Effector memory CD8-positive, alpha-beta T cell (primary cell): ENCODE results near the gene ARFGAP1.

Experiments used
- ATAC-seq: fragments of 150-1000 bp; cut with Tn5 transposase; replicated peaks from 2 replicates; pipeline ENCODE4 v1.10.0; 2021; ENCODE audit warnings: mild to moderate bottlenecking, moderate library complexity
- DNase-seq, 3 experiments: peaks; one replicate each; pipeline ENCODE4 v3.0.0; 2021
- H3K27ac Mint-ChIP-seq, 2 donors: one replicate each; pipeline ENCODE4 v1.8.0; 2022; ENCODE audit warnings: mild to moderate bottlenecking in 2 of 2, mixed read lengths in 2 of 2, moderate library complexity in 2 of 2
- H3K27me3 Mint-ChIP-seq, 2 donors: one replicate each; pipeline ENCODE4 v1.8.0; 2022; ENCODE audit warnings: mixed read lengths in 2 of 2
- H3K36me3 Mint-ChIP-seq: one replicate; pipeline ENCODE4 v1.8.0; 2022; ENCODE audit warnings: mild to moderate bottlenecking, moderate library complexity, mixed read lengths; ENCODE audit not compliant: insufficient read depth
- H3K4me1 Mint-ChIP-seq, 2 donors: one replicate each; pipeline ENCODE4 v1.8.0; 2022; ENCODE audit warnings: low read depth in 2 of 2, mixed read lengths in 2 of 2
- H3K4me3 Mint-ChIP-seq, 2 donors: one replicate each; pipeline ENCODE4 v1.8.0; 2022; ENCODE audit warnings: mild to moderate bottlenecking in 2 of 2, mixed read lengths in 2 of 2, moderate library complexity in 2 of 2
- H3K9me3 Mint-ChIP-seq, 2 donors: one replicate each; pipeline ENCODE4 v1.8.0; 2022; ENCODE audit warnings: mixed read lengths in 2 of 2

ARFGAP1 gene

GRCh38 chr20:63234693-63235398 is 37.8 kb upstream of the ARFGAP1 start:
- Mint-ChIP-seq H3K36me3 (no peaks in the 10 kb centered on the region), H3K27ac (no peak overlapping the region), H3K4me3 (peak overlapping the region in 1 of 2 donors; percentile 38), H3K9me3 (no peaks in the 10 kb centered on the region), H3K4me1 (peaks cover 4% of the 10 kb centered on the region in 2 donors), H3K27me3 (peaks cover 23 to 41% of the 10 kb centered on the region in 2 donors)
- DNase-seq (no peak), ATAC-seq (no peak)

GRCh38 chr20:63235399-63235983 is 37.1 kb upstream of the ARFGAP1 start, which contains the start of gene BIRC7:
Gene BIRC7, plus strand, starts transcription at chr20:63235905. Its CDS starts 192 bp downstream, at chr20:63236097.
- Mint-ChIP-seq H3K27me3 (peaks cover 18 to 34% of the 10 kb centered on the region in 2 donors), H3K36me3 (no peaks in the 10 kb centered on the region), H3K4me1 (peaks cover 4% of the 10 kb centered on the region in 2 donors), H3K4me3 (peak within 1 kb of the TSS in 1 of 2 donors; percentile 38), H3K27ac (peak within 1 kb of the TSS; percentile 49 to 71), H3K9me3 (no peaks in the 10 kb centered on the region)
- peak; percentile 22 for ATAC-seq
- no peak for DNase-seq

- H3K4me1 Mint-ChIP-seq, result peaks cover 2 to 4% of the 10 kb centered on the region in 2 donors
- DNase-seq (no peak), ATAC-seq (no peak)
- H3K4me3 Mint-ChIP-seq, result no peak overlapping the region
- no peaks in the 10 kb centered on the region for H3K9me3 Mint-ChIP-seq
- H3K27me3 Mint-ChIP-seq, result peaks cover 10 to 26% of the 10 kb centered on the region in 2 donors
- H3K27ac Mint-ChIP-seq, result peak overlapping the region; percentile 49 to 71
- no peaks in the 10 kb centered on the region for H3K36me3 Mint-ChIP-seq
These were observed 36.3 kb upstream of the ARFGAP1 start for GRCh38 chr20:63236116-63236837.

GRCh38 chr20:63238031-63238430 is 34.6 kb upstream of the ARFGAP1 start:
- Mint-ChIP-seq H3K4me3 (no peak overlapping the region), H3K9me3 (no peaks in the 10 kb centered on the region), H3K27ac (no peak overlapping the region), H3K4me1 (peaks cover 2 to 4% of the 10 kb centered on the region in 2 donors), H3K27me3 (peaks cover 0 to 22% of the 10 kb centered on the region in 2 donors), H3K36me3 (no peaks in the 10 kb centered on the region)
- ATAC-seq (no peak), DNase-seq (no peak)

GRCh38 chr20:63238514-63239125 is 34.0 kb upstream of the ARFGAP1 start:
- Mint-ChIP-seq H3K4me1 (peaks cover 2 to 4% of the 10 kb centered on the region in 2 donors), H3K27me3 (peaks cover 0 to 19% of the 10 kb centered on the region in 2 donors), H3K9me3 (no peaks in the 10 kb centered on the region), H3K36me3 (no peaks in the 10 kb centered on the region), H3K27ac (no peak overlapping the region), H3K4me3 (no peak overlapping the region)
- DNase-seq, result no peak
- peak; percentile 22 for ATAC-seq

GRCh38 chr20:63239431-63239830 is 33.2 kb upstream of the ARFGAP1 start:
- no peak overlapping the region for H3K4me3 Mint-ChIP-seq
- H3K27ac Mint-ChIP-seq, result no peak overlapping the region
- H3K36me3 Mint-ChIP-seq, result no peaks in the 10 kb centered on the region
- peaks cover 0 to 24% of the 10 kb centered on the region in 2 donors for H3K27me3 Mint-ChIP-seq
- peaks cover 2 to 4% of the 10 kb centered on the region in 2 donors for H3K4me1 Mint-ChIP-seq
- DNase-seq (no peak), ATAC-seq (no peak)
- no peaks in the 10 kb centered on the region for H3K9me3 Mint-ChIP-seq

- peaks cover 0 to 26% of the 10 kb centered on the region in 2 donors for H3K27me3 Mint-ChIP-seq
- DNase-seq (no peak), ATAC-seq (no peak)
- no peaks in the 10 kb centered on the region for H3K9me3 Mint-ChIP-seq
- peaks cover 2 to 4% of the 10 kb centered on the region in 2 donors for H3K4me1 Mint-ChIP-seq
- H3K36me3 Mint-ChIP-seq, result no peaks in the 10 kb centered on the region
- no peak overlapping the region for H3K4me3 Mint-ChIP-seq
- H3K27ac Mint-ChIP-seq, result no peak overlapping the region
These were observed 32.6 kb upstream of the ARFGAP1 start for GRCh38 chr20:63240004-63240403.

- Mint-ChIP-seq H3K27me3 (peaks cover 11 to 39% of the 10 kb centered on the region in 2 donors), H3K36me3 (no peaks in the 10 kb centered on the region), H3K9me3 (no peaks in the 10 kb centered on the region), H3K27ac (no peak overlapping the region), H3K4me1 (no peaks in the 10 kb centered on the region), H3K4me3 (no peak overlapping the region)
- ATAC-seq, result no peak
- no peak for DNase-seq
These were observed 31.3 kb upstream of the ARFGAP1 start for GRCh38 chr20:63241272-63241671.

GRCh38 chr20:63242736-63243135 is 29.9 kb upstream of the ARFGAP1 start:
- Mint-ChIP-seq H3K4me3 (no peak overlapping the region), H3K4me1 (no peaks in the 10 kb centered on the region), H3K27me3 (peaks cover 11 to 50% of the 10 kb centered on the region in 2 donors), H3K9me3 (no peaks in the 10 kb centered on the region), H3K27ac (no peak overlapping the region), H3K36me3 (no peaks in the 10 kb centered on the region)
- no peak for DNase-seq
- no peak for ATAC-seq

GRCh38 chr20:63243604-63244247 is 28.9 kb upstream of the ARFGAP1 start:
- DNase-seq, result no peak
- Mint-ChIP-seq H3K36me3 (no peaks in the 10 kb centered on the region), H3K9me3 (no peaks in the 10 kb centered on the region), H3K27me3 (peaks cover 20 to 60% of the 10 kb centered on the region in 2 donors), H3K27ac (no peak overlapping the region), H3K4me1 (no peaks in the 10 kb centered on the region), H3K4me3 (no peak overlapping the region)
- ATAC-seq, result no peak

GRCh38 chr20:63244468-63244867 is 28.1 kb upstream of the ARFGAP1 start:
- H3K4me1 Mint-ChIP-seq, result no peaks in the 10 kb centered on the region
- ATAC-seq (no peak), DNase-seq (no peak)
- H3K9me3 Mint-ChIP-seq, result no peaks in the 10 kb centered on the region
- H3K4me3 Mint-ChIP-seq, result no peak overlapping the region
- no peak overlapping the region for H3K27ac Mint-ChIP-seq
- peaks cover 27 to 67% of the 10 kb centered on the region in 2 donors for H3K27me3 Mint-ChIP-seq
- H3K36me3 Mint-ChIP-seq, result no peaks in the 10 kb centered on the region

- H3K4me3 Mint-ChIP-seq, result no peak overlapping the region
- no peaks in the 10 kb centered on the region for H3K4me1 Mint-ChIP-seq
- H3K27ac Mint-ChIP-seq, result no peak overlapping the region
- no peaks in the 10 kb centered on the region for H3K36me3 Mint-ChIP-seq
- peaks cover 38 to 85% of the 10 kb centered on the region in 2 donors for H3K27me3 Mint-ChIP-seq
- H3K9me3 Mint-ChIP-seq, result no peaks in the 10 kb centered on the region
- ATAC-seq, result no peak
- no peak for DNase-seq
These were observed 25.9 kb upstream of the ARFGAP1 start for GRCh38 chr20:63246490-63247288.
